K562 (cell line): Measurements from ENCODE around the gene LMNA. TPM values are rescaled to one million over a fixed set of nuclear protein-coding genes. Genes with fewer than 3 reads are reported as not detected.

Experiments
- ATF1 ChIP-seq, 2 experiments: fragments of 450-650 bp in 1 of 2; IDR thresholded peaks; 2 replicates each; pipeline ENCODE4 v1.6.1; 2016; ENCODE audit warnings: missing compliant biosample characterization in 1 of 2, missing genetic modification characterization in 1 of 2
- E2F1 ChIP-seq: sonication (generic); formaldehyde crosslinking; IDR thresholded peaks from 2 replicates; pipeline ENCODE4 v1.8.1; 2023; ENCODE audit warnings: mild to moderate bottlenecking, missing genetic modification reagents, moderate library complexity
- MBD1 ChIP-seq: fragments of 250-450 bp; sonication (Bioruptor Pico); IDR thresholded peaks from 2 replicates; pipeline ENCODE4 v1.8.0; 2022; ENCODE audit warnings: inconsistent platforms
- NFIC ChIP-seq: fragments of 450-650 bp; IDR thresholded peaks from 2 replicates; pipeline ENCODE4 v1.6.1; 2017; ENCODE audit warnings: mild to moderate bottlenecking, inconsistent platforms
- NRF1 ChIP-seq, 2 experiments: fragments of 450-650 bp; IDR thresholded peaks in 1 of 2; conservative IDR thresholded peaks in 1 of 2; 2 replicates each; pipeline ENCODE4 v1.6.1; 2014; ENCODE audit warnings: mild to moderate bottlenecking in 2 of 2
- PRMT5 ChIP-seq: sonication (generic); formaldehyde crosslinking; IDR thresholded peaks from 2 replicates; pipeline ENCODE4 v1.5.0; 2020; ENCODE audit warnings: missing genetic modification reagents
- REST ChIP-seq, 2 experiments: fragments of 450-650 bp; formaldehyde crosslinking in 1 of 2; IDR thresholded peaks; 2 replicates each; pipeline versions ENCODE4 v1.4.0 to v1.6.1; 2014 to 2020; ENCODE audit warnings: mild to moderate bottlenecking in 2 of 2, borderline replicate concordance in 1 of 2, low read depth in 1 of 2
- ZBTB33 ChIP-seq: sonication (generic); formaldehyde crosslinking; IDR thresholded peaks from 2 replicates; pipeline ENCODE4 v1.8.1; 2023; ENCODE audit warnings: mild to moderate bottlenecking, missing genetic modification reagents
- polyA plus RNA-seq, 8 experiments: library from polyadenylated mRNA; depleted of rRNA in 4 of 8; stranded (reverse) in 5 of 8; unstranded in 3 of 8; fragments of >200 nt; fragmentation: Nextera tagmentation in 2 of 8; fragmentation: Illumina TruSeq in 1 of 8; extraction: Ambion mirVana in 2 of 8; extraction: Trizol in 1 of 8; gene quantifications; 2 replicates each; pipeline versions ENCODE4 v1.2.1 to v1.2.3, GENCODE V29; 2011 to 2014; ENCODE audit warnings: inconsistent platforms in 1 of 8, missing spikeins in 1 of 8
- total RNA-seq, 7 experiments: library from RNA; depleted of rRNA in 6 of 7; stranded (reverse); fragments of >200 nt in 6 of 7; fragmentation: Illumina TruSeq in 2 of 7; extraction: Trizol in 2 of 7; gene quantifications; 2 replicates each; pipeline versions ENCODE4 v1.2.1 to v1.2.3, GENCODE V29; 2011 to 2021; ENCODE audit warnings: low replicate concordance in 1 of 7
- TF ChIP-seq, protein P1 (sequence below): fragments of 450-650 bp; IDR thresholded peaks from 2 replicates; pipeline ENCODE4 v1.6.1; 2016; ENCODE audit warnings: low read depth, mild to moderate bottlenecking, moderate library complexity

Gene LMNA
- total and polyA plus RNA-seq, 9 of the 15 experiments (the other 6 are each of a cell fraction or from before 2014, with no cell fraction given), result 1.00 to 347 (median 88.2) TPM

DNA sequence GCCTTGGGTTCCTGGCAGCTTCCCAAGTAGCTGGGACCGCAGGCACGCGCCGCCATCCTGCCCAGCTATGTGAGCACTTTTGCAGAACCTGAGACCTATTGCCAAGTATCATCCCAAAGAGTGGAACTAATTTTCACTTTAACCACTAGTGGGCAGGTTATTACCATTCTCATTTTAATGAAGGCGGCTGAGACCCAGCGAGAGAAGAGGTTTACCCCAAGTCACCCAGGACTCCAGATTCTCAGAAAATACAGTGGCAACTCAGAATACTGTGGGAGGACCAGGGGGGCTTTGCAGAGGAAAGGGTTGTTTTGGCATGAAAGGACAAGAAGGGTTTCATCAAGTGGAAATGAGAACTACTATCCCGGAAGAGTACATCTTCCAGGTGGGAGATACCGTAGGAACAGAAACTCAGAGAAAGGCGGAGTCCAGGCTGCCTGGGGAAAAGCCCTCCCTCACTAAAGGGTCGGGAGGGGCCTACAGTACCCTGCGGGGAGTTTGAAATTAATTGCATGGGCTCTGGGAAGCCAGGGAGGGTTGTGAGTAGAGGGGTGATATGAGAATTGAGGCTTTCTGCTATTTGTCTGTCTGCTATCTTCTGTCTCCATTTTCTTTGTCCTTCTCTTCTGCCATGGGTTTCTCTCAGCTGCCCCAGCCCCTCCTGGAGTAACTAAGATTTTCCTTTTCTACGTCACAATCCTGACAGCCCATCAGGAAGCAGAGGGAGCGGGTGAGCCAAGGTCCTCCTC lies 31.7 kb downstream of the LMNA start (continued):
- TF ChIP-seq REST (IDR thresholded peaks at IDR 0.05; ENCODE audit: borderline replicate concordance), result peak; percentile 90
- no peak for TF ChIP-seq REST (CRISPR knock-in tag; IDR thresholded peaks at IDR 0.05; ENCODE audit: low read depth)
- peak in 1 of 2 experiments; percentile 53; a peak in 1 of 4 replicates for TF ChIP-seq NRF1 (conservative IDR thresholded peaks at IDR 0.05 in 1 of 2, IDR thresholded peaks at IDR 0.05 in 1 of 2)
- TF ChIP-seq ZBTB33 (CRISPR knock-in tag), result 0 out of 2 replicates have a peak, but pooled peaks have one; percentile 13
- TF ChIP-seq, protein P1, sequence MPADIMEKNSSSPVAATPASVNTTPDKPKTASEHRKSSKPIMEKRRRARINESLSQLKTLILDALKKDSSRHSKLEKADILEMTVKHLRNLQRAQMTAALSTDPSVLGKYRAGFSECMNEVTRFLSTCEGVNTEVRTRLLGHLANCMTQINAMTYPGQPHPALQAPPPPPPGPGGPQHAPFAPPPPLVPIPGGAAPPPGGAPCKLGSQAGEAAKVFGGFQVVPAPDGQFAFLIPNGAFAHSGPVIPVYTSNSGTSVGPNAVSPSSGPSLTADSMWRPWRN, result peak; percentile 88
- no peak for TF ChIP-seq PRMT5 (CRISPR knock-in tag)
- TF ChIP-seq NFIC, result peak; percentile 76
- peak; percentile 34; the same call in 1 of the 2 replicates for TF ChIP-seq E2F1
- no peak for TF ChIP-seq ATF1 (CRISPR knock-in tag; IDR thresholded peaks at IDR 0.05)
- 0 out of 2 replicates have a peak, but pooled peaks have one; percentile 14 for TF ChIP-seq ATF1 (tag; IDR thresholded peaks at IDR 0.05)
- no peak for TF ChIP-seq MBD1 (CRISPR knock-in tag)
